ENCODE data around the gene SLC43A2. TPM values are rescaled to one million over a fixed set of nuclear protein-coding genes. Genes with fewer than 3 reads are reported as not detected.

SLC43A2 gene
- total RNA-seq, 2 experiments from 2014 or later, result 9.0 to 10.2 TPM

GRCh38 chr17:1641065-1641403 is 12.4 kb upstream of the SLC43A2 start:
- no peak for ATAC-seq (ENCODE audit: poor library complexity)
- Histone ChIP-seq H3K27ac (ENCODE audit: low read depth in 1 of 2, low read length in 2 of 2) (no peak overlapping the region), H3K9me3 (ENCODE audit: control insufficient read depth in 1 of 2, insufficient read depth in 1 of 2, low read length in 2 of 2) (peaks cover 0 to 5% of the 10 kb centered on the region in 2 experiments), H3K36me3 (ENCODE audit: insufficient read depth, low read length) (no peaks in the 10 kb centered on the region), H3K4me1 (ENCODE audit: insufficient read depth, low read length) (peaks cover 23% of the 10 kb centered on the region), H3K27me3 (ENCODE audit: control insufficient read depth in 1 of 2, insufficient read depth in 2 of 2, low read length in 2 of 2) (no peaks in the 10 kb centered on the region), H3K4me3 (ENCODE audit: low read length) (no peak overlapping the region)
- POLR2A ChIA-PET, result interaction anchor here (0.5 to 1.9 kb wide), 4 partner anchors 9 to 625 kb away, joined by 3 to 9 read pairs (median 3); partner anchors contain the start of gene RILP
- Mint-ChIP-seq H3K36me3 (ENCODE audit: low read depth) (peaks cover 4% of the 10 kb centered on the region), H3K9me3 (no peaks in the 10 kb centered on the region), H3K27ac (no peak overlapping the region), H3K4me1 (ENCODE audit: low read depth) (peaks cover 16% of the 10 kb centered on the region), H3K4me3 (no peak overlapping the region), H3K27me3 (no peaks in the 10 kb centered on the region)
- CTCF ChIA-PET, result interaction anchor here (1.0 to 2.4 kb wide), 3 partner anchors 10 to 11 kb away, joined by 3 to 8 read pairs (median 4); no protein-coding TSS in a partner anchor
- intact Hi-C loops (cut with DNase I, micrococcal nuclease), result no loop called here
- no peak for DNase-seq
- TF ChIP-seq, protein P1, sequence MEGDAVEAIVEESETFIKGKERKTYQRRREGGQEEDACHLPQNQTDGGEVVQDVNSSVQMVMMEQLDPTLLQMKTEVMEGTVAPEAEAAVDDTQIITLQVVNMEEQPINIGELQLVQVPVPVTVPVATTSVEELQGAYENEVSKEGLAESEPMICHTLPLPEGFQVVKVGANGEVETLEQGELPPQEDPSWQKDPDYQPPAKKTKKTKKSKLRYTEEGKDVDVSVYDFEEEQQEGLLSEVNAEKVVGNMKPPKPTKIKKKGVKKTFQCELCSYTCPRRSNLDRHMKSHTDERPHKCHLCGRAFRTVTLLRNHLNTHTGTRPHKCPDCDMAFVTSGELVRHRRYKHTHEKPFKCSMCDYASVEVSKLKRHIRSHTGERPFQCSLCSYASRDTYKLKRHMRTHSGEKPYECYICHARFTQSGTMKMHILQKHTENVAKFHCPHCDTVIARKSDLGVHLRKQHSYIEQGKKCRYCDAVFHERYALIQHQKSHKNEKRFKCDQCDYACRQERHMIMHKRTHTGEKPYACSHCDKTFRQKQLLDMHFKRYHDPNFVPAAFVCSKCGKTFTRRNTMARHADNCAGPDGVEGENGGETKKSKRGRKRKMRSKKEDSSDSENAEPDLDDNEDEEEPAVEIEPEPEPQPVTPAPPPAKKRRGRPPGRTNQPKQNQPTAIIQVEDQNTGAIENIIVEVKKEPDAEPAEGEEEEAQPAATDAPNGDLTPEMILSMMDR (IDR thresholded peaks at IDR 0.05), result no peak

DNA sequence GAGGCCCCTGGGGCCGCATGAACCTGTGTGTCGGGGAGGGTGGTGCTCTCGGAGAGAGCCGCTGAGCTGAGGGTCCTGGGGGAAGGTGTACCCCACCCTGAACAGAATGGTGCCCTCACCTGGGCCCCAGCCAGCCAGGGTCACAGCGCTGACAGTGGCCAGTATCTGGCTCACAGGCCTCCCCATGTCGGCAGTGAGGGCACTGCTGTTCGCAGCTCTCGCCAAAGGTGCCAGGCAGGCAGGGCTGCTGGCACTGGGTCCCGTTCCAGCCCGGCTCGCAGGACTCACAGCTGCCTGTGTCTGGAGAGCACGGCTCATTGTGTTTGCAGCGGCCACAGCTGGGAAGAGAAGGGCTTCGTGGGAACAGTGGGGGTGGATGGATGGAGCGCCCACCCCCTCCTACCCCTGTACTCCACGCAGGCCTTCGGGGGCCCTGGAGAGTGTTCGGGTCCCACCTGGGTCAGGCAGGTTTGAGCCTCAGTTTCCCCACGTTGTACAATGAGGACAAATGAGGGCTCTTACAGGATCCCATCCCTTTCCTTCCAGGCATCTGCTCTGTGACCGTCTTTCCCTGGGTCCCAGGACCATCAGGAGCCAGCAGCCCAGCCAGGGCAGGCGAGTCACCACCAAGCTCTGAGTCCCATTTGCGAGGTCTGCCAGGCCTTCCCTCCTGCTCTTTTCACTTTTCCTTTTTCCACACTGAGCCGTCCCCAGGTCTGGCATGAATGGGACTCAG is 11.9 kb upstream of the SLC43A2 start:
- DNase-seq, result peak in 1 of 14 experiments; percentile 47
- no peaks in the 10 kb centered on the region for H3K27me3 ChIP-seq (ENCODE audit: control insufficient read depth in 1 of 2, insufficient read depth in 2 of 2, low read length in 2 of 2)
- no peaks in the 10 kb centered on the region for H3K9me3 Mint-ChIP-seq
- H3K27me3 Mint-ChIP-seq, result no peaks in the 10 kb centered on the region
- ATAC-seq (ENCODE audit: poor library complexity), result no peak
- H3K4me1 Mint-ChIP-seq (ENCODE audit: low read depth), result peaks cover 11% of the 10 kb centered on the region
- H3K27ac Mint-ChIP-seq, result no peak overlapping the region
- H3K27ac ChIP-seq (ENCODE audit: low read depth in 1 of 2, low read length in 2 of 2), result no peak overlapping the region
- ChIA-PET CTCF (interaction anchor here (1.1 to 2.4 kb wide), 2 partner anchors 9 to 11 kb away, joined by 6 to 8 read pairs; partner anchors contain the start of gene RILP), POLR2A (interaction anchor here (1.0 to 1.9 kb wide), 3 partner anchors 9 to 626 kb away, joined by 3 to 9 read pairs (median 3); partner anchors contain the start of gene RILP)
- H3K4me1 ChIP-seq (ENCODE audit: insufficient read depth, low read length), result peaks cover 18% of the 10 kb centered on the region
- TF ChIP-seq, protein P1 (IDR thresholded peaks at IDR 0.05), result no peak
- H3K4me3 Mint-ChIP-seq, result no peak overlapping the region
- H3K4me3 ChIP-seq (ENCODE audit: low read length), result no peak overlapping the region
- H3K36me3 ChIP-seq (ENCODE audit: insufficient read depth, low read length), result no peaks in the 10 kb centered on the region
- H3K36me3 Mint-ChIP-seq (ENCODE audit: low read depth), result peaks cover 4% of the 10 kb centered on the region
- intact Hi-C loops (cut with DNase I, micrococcal nuclease), result no loop called here
- H3K9me3 ChIP-seq (ENCODE audit: control insufficient read depth in 1 of 2, insufficient read depth in 1 of 2, low read length in 2 of 2), result peaks cover 0 to 5% of the 10 kb centered on the region in 2 experiments

GRCh38 chr17:1639549-1640180 is 11.0 kb upstream of the SLC43A2 start:
- H3K4me1 Mint-ChIP-seq (ENCODE audit: low read depth), result peaks cover 7% of the 10 kb centered on the region
- H3K4me3 ChIP-seq (ENCODE audit: low read length), result no peak overlapping the region
- ATAC-seq (ENCODE audit: poor library complexity) (no peak), DNase-seq (no peak)
- no peaks in the 10 kb centered on the region for H3K9me3 Mint-ChIP-seq
- H3K27me3 Mint-ChIP-seq, result no peaks in the 10 kb centered on the region
- H3K4me3 Mint-ChIP-seq, result no peak overlapping the region
- H3K27ac ChIP-seq (ENCODE audit: low read depth in 1 of 2, low read length in 2 of 2), result no peak overlapping the region
- ChIA-PET CTCF (interaction anchor here (1.1 to 2.4 kb wide), 2 partner anchors 10 kb away, joined by 6 to 8 read pairs; partner anchors contain the start of gene RILP), POLR2A (interaction anchor here (1.2 to 1.4 kb wide), 2 partner anchors 10 kb away, joined by 3 to 4 read pairs; partner anchors contain the start of gene RILP)
- H3K9me3 ChIP-seq (ENCODE audit: control insufficient read depth in 1 of 2, insufficient read depth in 1 of 2, low read length in 2 of 2), result peaks cover 0 to 5% of the 10 kb centered on the region in 2 experiments
- H3K27ac Mint-ChIP-seq, result no peak overlapping the region
- peaks cover 4% of the 10 kb centered on the region for H3K36me3 Mint-ChIP-seq (ENCODE audit: low read depth)
- TF ChIP-seq, protein P1 (IDR thresholded peaks at IDR 0.05), result no peak
- intact Hi-C loops (cut with DNase I, micrococcal nuclease), result no loop called here
- peaks cover 10% of the 10 kb centered on the region for H3K4me1 ChIP-seq (ENCODE audit: insufficient read depth, low read length)
- H3K27me3 ChIP-seq (ENCODE audit: control insufficient read depth in 1 of 2, insufficient read depth in 2 of 2, low read length in 2 of 2), result no peaks in the 10 kb centered on the region
- no peaks in the 10 kb centered on the region for H3K36me3 ChIP-seq (ENCODE audit: insufficient read depth, low read length)

All from CD4-positive, alpha-beta T cell (primary cell).